HG02884 (cell line): Measurements from ENCODE around the gene NUDCD3.
"Not testable (repeated sequence)": the region's sequence is repeated elsewhere in the genome, so short reads cannot be mapped to it uniquely, and the experiment has no call there.

Experiments used
- ATAC-seq: cut with Tn5 transposase; IDR thresholded peaks from one replicate; pipeline ENCODE4 v1.9.1; 2021; ENCODE audit warnings: mild to moderate bottlenecking, moderate library complexity; ENCODE audit not compliant: unreplicated experiment

The NUDCD3 gene

DNA sequence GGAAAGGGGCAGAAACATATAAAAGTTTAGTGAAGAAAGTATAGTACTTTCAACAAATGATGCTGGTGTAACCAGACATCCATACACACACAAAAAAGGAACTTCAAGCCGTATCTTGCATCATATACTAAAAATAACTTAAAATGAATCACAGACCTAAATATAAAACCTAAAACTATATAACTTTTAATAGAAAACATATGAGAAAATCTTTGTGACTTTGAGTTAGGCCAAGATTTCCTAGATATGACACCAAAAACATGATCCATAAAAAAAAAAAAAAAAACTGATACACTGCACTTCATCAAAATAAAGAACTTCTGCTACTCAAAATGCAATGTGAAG is 40.9 kb downstream of the NUDCD3 start:
- no peak for ATAC-seq

DNA sequence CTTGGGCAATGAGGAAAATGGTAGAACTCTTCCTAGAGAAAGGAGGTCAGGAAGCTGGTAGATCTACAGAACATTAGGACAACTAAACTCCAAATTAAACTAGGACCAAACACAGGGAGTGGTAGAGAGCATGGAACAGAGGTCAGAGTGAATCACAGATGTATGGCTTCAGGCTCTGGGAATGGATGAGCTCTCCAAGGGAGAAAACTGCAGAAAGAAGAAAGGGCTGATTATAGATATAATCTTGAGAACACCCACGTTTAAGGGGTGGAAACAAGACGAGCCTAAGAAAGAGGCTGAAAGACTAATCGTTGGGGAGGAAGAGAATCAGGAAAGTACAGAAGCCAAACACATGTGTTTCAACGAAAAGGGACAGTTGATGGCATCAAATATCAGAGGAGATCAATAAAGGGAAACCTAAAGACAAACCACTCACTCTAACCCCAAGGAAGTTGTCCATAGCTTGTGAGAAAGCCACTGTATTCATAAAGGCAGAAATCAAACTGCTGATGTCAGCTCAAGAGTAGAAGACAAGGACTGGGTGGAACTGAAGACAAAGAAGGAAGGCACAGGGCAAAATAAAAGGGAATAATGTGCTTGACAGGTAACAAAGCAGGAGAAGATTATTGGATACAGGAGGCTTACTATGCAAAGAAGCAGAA is 41.4 kb downstream of the NUDCD3 start:
- ATAC-seq, result no peak

DNA sequence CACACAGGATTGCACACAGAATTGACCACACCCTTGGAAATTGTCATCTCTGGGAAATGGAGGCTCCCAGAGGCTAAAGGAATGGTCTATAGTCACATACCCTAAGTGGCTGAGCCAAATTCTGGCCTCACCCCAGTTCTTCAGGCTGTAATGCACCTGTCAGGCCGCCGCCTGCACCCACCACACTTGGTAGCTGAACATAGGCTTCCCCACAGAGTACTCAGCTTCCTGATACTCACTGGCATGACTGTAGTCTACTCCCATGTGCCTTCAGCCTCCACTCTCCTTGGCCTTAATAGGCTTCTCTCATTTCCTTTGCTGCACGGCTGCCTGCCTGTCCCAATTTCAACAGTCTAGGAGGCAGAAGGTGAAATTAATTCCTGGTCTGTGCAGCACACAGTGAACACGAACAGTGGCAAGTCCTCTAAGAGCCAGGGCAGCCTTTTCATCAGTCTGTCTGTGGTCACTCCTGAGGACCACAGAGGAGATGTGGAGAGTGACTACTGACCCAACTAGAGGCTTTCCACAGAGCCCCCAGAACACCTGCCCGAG is 42.5 kb downstream of the NUDCD3 start:
- ATAC-seq, result no peak

DNA sequence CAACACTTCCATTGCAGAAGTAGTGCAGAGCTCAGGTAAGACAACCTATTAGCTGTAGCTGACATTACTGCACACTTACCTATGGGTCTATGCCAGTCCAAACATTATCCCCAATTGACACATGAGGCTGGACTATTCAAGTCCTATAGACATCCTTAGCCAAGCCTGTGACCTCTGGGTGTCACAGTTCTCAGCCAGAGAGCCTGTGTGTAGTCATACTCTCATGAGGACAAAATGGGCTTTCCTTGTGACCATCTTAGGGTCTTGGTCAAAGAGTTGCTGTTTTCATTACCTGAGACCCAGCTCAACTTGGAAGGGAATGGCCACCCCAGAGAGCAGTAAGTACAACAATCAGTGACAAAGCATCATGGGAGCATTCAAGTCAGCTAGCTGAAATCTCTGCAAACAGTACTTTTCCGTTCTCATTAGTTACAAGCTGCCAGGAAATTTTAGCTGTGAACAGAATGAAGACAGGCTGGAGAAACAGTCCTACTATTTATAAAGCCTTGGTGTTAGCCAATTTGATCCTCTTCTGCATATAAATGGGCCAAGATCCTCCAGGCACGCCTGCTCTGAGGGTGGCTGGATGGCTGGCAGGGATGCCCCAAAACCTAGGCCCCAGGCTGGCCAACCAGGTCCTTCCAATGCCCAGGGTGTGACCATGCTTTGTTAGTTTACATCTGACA is 44.3 kb downstream of the NUDCD3 start:
- ATAC-seq, result no peak

DNA sequence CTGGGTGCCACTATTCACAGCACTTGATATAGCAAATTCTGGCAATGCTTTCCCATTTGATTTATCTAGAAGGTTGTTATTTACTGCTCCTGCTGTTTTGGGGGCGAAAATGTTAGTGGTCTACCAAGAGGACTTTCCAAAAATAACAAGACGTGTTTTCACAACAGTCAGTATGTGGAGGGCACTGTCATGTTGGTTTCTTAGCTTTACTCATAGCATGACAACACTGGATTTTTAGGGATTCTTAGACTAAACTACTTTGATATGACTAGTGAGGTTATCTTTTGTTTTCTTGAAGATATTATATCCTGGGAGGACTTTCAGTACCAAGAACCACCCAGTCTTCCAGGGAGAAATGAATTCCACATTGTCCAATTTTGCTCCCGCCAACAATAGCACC is 49.4 kb downstream of the NUDCD3 start:
- ATAC-seq, result no peak

DNA sequence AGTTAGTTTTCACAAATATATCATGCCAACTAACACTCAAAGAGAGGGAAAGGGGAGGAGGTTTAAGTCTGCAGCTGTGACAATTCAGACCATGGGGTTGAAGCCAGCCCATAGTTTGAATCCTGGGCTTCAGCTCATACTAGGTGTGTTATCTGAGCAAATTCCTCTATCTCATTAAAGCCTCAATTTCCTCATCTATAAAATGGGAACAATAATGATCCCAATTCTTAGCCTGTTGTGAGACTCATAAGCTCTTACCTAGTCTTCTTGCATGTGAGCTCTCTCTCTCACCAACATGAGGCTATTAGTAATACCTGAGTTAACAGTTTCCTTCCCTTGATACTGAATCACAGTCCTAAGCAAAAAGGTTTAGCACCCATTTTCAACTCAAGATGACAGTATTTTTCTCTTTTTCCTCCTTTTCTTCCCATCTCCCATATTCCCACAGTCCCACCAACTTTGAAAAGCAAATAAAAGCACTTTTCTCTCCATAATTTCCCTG is 49.8 kb downstream of the NUDCD3 start:
- ATAC-seq, result no peak

DNA sequence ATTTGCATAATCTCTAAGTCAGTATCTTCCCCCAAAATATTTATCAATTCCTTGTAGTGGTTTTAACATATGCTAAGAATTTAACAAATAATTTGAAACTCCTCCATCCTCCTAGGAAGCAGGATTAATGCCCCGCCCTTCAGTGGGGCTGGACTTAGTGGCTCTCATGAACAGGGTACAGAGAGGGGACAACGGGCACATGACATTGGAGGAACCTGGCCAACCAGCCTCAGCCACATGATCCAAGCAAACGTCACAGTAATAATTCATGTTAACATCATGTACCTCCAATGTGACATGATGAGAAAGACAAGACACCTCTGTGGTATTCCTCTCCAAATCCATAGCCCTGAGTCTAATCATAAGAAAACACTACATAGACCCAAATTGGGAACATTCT is 50.5 kb downstream of the NUDCD3 start:
- no peak for ATAC-seq

DNA sequence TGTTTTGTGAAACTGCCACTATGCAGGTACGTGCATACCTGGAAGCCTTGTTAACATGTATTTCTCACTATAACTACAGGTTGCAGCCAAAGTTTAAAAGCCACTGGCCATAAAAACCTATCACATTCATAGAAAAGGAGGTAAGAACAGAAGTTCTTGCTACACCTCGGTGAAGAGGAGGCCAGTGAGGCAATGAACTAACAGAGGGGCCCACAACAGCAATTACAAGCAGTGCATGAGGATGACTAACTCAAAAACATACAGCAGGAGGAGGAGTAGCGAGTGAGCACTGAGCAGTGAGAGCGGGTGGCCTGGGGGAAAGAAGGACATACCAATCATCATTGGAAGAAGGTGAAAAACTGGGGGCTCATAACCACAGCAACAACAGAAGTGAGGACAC is 51.6 kb downstream of the NUDCD3 start:
- no peak for ATAC-seq

DNA sequence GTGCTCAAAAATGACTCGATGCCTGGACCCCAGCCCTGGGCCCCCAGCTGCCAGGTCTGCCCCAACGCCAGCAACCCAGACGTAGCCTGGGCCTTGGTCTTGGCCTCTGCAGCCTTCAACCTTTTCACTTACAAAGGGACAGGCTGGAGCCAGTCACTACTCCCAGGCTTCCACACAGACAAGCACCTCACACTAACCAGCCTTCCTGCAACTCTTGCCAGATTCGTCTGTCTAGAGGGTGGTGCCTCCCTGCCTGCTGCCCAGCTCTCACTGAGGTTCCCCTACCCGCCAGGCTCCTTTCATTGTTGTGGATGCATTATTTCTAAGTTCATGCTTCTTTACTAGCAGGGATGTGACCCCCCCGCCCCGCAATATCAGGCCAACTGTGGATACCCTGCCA is 56.3 kb downstream of the NUDCD3 start:
- no peak for ATAC-seq

DNA sequence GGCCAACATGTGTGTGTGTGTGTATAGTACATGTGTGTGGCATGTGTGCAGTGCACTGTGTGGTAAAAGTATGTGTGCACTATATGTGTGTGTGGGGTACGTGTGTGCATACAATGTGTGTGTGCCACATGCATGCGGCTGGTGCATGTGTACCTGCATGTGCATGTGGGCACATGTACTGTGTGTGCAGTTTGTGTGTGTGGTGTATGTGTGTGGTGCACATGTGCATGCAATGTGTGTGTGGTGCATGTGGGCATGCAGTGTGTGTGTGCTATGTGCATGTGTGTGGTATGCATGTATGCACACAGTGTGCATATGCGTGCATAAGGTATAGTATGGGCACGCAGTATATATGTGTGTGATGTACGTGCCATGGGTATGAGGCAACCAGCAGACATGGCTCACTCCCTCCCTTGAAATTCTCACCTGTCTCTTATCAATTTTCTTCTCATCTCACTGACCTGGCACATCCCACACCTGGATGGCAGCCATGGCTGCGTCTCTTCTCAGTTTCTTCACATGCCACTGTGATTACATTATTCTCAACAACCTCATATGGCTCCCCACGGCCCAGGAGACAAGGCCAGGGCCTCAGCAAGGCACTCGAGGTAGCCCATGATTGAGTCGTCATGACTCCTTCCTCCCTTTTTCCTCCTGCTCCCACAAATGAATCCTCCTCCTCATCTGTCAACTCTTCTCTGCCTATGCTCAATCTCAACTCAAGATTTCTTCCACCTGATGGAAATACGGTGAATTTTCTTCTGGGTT is 57.0 kb downstream of the NUDCD3 start:
- ATAC-seq, result no peak

DNA sequence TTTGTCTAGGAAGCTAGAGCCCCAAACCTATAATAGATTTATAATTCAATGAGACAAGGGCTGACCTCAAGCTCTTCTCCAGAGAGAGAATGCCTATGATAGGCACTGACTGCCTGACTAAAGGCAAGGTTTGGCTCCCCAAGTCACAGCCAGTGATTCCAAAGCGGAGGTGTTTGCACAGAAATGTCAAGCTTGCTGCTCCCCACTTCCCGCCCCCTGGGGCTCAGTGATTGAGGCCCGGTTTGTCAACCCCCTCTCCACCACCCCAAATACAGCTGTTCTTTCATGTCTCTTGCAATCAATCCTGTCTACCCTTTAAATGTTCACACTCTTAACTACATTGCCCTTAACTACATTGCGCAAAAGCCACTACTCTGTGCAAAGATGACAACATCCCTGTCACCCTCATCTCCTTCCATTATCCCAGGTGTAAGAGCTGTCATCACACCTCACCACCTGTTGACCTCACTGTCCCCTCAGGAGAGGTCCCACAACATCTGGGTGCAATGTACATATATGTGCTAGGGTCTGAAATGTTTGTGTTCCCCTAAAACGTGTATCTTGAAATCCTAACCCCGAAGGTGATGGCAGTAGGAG is 58.0 kb downstream of the NUDCD3 start:
- ATAC-seq, result no peak

DNA sequence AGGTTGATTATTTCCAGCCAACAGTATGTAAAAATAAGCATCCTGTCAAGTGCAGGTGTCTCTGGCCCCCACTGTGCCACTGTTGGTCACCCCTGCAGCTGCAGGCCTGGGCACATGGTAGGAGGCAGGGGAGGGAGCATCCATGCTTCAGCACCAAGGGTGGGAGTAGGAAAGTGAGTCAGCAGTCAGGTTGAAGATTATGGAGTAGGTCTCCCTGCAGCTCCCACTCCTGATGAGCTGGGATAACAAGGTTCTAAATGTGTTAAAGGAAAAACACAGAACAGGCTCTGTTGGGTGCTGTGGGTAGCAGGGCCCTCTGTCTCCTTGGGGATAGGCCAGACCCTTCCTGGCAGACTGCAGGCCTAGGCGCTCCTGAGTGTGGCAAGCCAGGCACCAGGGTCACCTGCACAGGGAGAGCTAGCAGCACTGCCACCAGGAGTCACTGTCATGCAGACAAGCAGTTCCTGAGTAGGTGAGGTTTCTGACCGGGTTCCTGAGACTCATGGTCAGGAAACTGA is 59.3 kb downstream of the NUDCD3 start:
- no peak for ATAC-seq

DNA sequence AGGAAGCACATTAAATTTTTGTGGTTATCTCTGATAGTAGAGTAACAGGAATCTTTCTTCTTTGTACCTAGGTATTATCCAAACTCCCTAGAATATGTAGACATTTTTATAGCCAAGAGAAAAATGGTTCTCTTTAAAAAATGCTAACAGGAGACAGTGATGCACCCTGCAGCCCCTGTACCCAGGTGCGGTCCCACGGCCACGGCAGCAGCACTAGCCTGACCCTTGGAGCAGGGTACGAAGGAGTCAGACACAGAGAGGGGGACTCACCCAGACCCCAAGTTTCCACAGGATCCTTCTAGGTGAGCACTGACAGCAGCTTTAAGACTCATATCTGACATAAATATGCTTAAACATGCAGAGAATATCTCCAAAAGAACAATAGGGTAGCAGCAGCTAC is 60.4 kb downstream of the NUDCD3 start:
- no peak for ATAC-seq

DNA sequence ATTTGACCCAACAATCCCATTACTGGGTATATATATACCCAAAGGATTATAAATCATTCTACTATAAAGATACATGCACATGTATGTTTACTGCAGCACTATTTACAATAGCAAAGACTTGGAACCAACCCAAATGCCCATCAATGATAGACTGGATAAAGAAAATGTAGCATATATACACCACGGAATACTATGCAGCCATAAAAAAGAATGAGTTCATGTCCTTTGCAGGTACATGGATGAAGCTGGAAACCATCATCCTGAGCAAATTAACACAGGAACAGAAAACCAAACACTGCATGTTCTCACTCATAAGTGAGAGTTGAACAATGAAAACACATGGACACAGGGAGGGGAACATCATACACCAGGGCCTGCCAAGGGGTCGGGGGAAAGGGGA is 65.7 kb downstream of the NUDCD3 start:
- ATAC-seq, result not testable (repeated sequence)

DNA sequence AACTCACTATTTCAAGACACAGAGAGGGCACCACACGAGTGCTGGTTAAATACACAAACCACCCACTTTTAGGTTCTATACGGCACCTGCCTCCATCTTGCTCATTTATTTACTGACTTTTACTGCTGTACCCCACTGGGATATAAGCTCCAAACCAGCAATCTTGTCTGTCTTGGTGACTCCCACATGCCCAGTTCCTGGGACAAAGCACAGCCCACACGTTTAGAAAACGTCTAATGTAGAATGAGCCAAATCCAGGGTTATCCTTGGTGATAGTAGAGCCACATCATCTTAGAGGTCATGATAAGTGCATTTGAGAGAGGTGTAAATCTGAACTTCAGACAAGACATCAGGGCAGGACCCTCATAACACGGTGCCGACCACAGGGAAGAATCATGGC is 73.5 kb downstream of the NUDCD3 start:
- ATAC-seq, result no peak

DNA sequence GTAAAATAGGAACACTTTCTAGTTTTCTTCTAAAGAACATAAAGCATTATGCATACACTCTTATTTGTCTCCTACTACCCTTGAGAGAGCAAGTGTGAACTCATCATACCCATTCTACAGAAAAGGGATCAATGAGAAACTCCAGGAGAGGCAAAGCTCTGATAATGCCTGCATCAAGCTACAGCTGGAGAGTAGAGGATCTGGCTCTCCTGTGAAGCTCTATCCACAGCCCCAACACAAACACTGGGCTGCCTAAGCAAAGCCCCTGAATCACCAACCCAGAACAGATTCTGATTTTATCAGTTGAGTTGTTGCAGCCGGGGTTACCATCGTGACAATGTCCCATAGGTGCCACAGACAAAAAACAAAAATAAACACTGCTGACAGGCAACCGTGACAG is 74.9 kb downstream of the NUDCD3 start:
- ATAC-seq, result no peak

DNA sequence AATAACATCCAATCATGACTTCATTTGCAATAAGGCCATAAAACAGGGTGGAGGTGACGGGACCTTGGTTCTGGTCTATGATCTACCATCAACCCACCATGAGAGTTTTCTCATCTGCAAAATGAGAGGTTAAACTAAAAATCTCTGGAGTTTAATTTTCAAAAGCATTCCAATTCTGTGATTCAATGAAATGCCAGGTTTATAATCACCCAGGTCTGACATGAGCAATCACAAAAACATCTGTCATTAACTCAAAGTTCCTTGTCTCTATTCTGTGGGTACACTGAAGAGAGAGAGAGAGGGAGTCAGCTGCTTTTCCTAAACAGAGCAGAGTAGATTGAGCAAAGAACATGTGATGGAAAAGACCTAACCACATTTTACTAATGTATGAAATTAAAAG is 75.4 kb downstream of the NUDCD3 start:
- no peak for ATAC-seq

DNA sequence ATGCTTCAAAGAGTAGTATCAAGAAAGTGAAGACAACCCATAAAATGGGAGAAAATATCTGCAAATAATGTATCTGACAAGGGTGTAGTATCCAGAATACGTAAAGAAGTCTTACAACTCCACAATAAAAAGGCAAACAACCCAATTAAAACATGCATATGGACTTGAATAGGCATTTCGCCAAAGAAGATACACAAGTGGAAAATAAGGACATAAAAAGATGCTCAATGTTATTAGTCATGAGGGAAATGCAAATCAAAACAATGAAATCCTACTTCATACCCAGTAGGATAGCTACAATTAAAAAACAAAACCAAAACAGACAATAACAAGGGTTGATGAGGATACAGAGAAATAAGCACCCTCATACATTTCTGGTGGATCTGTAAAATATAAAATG is 79.2 kb downstream of the NUDCD3 start:
- no peak for ATAC-seq

DNA sequence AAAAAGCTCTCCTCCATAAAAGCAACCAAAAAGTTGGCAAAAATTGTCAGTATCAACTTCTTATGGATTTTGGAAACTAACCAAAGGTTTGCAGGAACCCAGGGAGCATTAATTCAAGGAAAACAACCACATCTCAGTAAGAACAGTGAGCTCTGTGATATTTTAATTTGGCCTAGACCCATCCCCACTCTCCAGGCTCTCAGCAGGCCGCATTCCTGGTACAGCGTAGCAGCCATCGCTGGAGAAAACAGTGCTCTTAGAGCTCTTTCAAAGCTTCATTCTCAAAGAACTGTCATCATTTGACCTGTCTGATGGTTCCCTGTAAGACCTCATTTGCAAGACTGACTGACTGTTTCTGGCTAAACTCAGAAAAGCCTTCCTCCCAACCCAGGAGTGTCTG is 81.9 kb downstream of the NUDCD3 start:
- ATAC-seq, result no peak

DNA sequence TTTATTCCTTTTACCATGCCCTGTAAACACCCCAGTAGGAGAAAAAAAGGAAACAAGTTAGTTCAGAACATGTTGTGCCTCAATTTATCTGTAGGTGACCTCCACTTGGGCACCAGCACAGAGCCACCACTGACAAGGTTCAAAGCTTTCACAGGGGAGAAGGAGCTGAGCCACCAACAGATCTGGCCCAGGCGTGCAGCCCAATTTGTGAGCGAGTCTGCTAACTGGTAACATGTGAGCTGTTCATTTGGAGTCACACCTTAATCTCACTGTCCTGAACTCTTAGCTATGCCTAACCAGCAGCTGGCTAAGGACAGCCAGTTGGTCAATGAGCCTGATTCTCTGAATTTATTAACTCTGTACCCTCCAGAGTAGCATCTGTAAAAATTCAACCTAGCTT is 86.7 kb downstream of the NUDCD3 start:
- ATAC-seq, result no peak

DNA sequence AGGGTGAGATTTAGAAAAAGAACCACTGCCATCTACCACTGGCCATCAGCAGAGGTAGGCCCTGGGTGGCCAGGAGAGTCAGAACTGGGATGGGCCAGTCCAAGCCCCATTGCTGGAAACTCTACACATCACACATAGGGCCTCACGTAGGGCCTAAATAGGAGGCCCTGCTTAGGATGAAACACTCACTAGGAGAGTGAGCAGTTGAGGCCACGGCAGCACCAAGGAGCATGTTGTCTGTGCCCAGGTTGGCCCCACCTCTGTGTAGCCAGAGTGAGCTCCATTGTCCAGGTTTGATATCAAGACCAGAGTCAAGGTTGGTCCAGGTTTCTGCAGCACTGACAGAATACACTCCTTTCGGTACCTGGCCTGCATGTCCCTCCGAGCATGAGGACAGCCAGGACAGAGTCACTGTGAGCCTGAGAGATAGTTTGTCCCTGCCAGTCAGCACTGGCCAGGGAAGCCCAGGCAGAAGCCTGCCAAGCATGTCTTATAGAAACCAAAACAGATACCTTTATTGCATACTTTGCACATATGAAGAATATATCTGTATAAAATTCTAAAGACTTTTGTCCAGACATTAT is 87.2 kb downstream of the NUDCD3 start:
- no peak for ATAC-seq
